H7 (cell line): ENCODE measurements around the gene CPN2. TPM values are rescaled to one million over a fixed set of nuclear protein-coding genes. Genes with fewer than 3 reads are reported as not detected.

ENCODE experiments used
- DNase-seq: peaks from one replicate; pipeline ENCODE4 v3.0.0; 2012
- H3K27me3 ChIP-seq: 2 replicates; pipeline ENCODE4 v1.6.0; 2011; ENCODE audit warnings: mild to moderate bottlenecking, low read length; ENCODE audit not compliant: control insufficient read depth, insufficient read depth
- H3K36me3 ChIP-seq: replicated peaks from 2 replicates; pipeline ENCODE4 v1.5.1; 2011; ENCODE audit warnings: low read length; ENCODE audit not compliant: control insufficient read depth, insufficient read depth
- H3K4me3 ChIP-seq: 2 replicates; pipeline ENCODE4 v1.5.1; 2011; ENCODE audit warnings: low read depth, mild to moderate bottlenecking, control low read depth, low read length, moderate library complexity; ENCODE audit not compliant: insufficient read depth
- total RNA-seq: library from RNA; depleted of rRNA; stranded (reverse); fragments of >200 nt; shearing (Covaris generic); gene quantifications from 2 replicates; pipeline ENCODE4 v1.2.3, GENCODE V29; 2014

Gene CPN2
- total RNA-seq, 1 experiment from 2014 or later, result 0.21 TPM

GRCh38 chr3:194333981-194334320 lies 17.2 kb downstream of the CPN2 start:
- Histone ChIP-seq H3K4me3 (no peak overlapping the region), H3K36me3 (no peaks in the 10 kb centered on the region), H3K27me3 (peaks cover 14% of the 10 kb centered on the region)
- DNase-seq, result no peak

- Histone ChIP-seq H3K36me3 (no peaks in the 10 kb centered on the region), H3K4me3 (peak overlapping the region; percentile 50), H3K27me3 (peaks cover 14% of the 10 kb centered on the region)
- peak; percentile 94 for DNase-seq
Measured at GRCh38 chr3:194333212-194333980, 17.7 kb downstream of the CPN2 start.

GRCh38 chr3:194332858-194333211 lies 18.3 kb downstream of the CPN2 start:
- Histone ChIP-seq H3K4me3 (no peak overlapping the region), H3K27me3 (peaks cover 14% of the 10 kb centered on the region), H3K36me3 (no peaks in the 10 kb centered on the region)
- DNase-seq, result no peak

GRCh38 chr3:194330579-194330978 lies 20.5 kb downstream of the CPN2 start:
- H3K4me3 ChIP-seq, result no peak overlapping the region
- H3K36me3 ChIP-seq, result no peaks in the 10 kb centered on the region
- H3K27me3 ChIP-seq, result peaks cover 14% of the 10 kb centered on the region
- peak; percentile 35 for DNase-seq

DNA sequence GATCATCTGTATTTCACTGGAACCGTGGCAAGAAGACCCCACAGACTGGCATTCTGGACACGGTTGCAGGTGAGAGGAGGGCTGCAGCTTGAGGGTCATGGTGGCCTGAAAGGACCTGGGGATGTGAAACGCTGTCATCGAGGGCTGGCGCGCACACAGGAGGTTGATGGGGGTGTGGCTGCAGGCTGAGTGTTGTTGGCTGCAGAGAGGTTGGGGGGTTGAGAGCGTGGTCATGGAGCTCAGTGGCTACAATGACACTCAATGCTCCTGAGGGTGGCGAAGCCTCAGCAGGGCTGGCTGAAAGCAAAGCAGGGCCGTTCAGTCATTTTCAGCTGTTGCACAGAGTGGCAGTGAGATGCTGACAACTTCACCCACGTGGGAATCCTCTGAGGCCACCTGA lies 21.0 kb downstream of the CPN2 start:
- DNase-seq, result peak; percentile 37
- peaks cover 14% of the 10 kb centered on the region for H3K27me3 ChIP-seq
- no peaks in the 10 kb centered on the region for H3K36me3 ChIP-seq
- no peak overlapping the region for H3K4me3 ChIP-seq

GRCh38 chr3:194329583-194329965 lies 21.6 kb downstream of the CPN2 start:
- Histone ChIP-seq H3K27me3 (peaks cover 14% of the 10 kb centered on the region), H3K36me3 (no peaks in the 10 kb centered on the region), H3K4me3 (no peak overlapping the region)
- peak; percentile 30 for DNase-seq

DNA sequence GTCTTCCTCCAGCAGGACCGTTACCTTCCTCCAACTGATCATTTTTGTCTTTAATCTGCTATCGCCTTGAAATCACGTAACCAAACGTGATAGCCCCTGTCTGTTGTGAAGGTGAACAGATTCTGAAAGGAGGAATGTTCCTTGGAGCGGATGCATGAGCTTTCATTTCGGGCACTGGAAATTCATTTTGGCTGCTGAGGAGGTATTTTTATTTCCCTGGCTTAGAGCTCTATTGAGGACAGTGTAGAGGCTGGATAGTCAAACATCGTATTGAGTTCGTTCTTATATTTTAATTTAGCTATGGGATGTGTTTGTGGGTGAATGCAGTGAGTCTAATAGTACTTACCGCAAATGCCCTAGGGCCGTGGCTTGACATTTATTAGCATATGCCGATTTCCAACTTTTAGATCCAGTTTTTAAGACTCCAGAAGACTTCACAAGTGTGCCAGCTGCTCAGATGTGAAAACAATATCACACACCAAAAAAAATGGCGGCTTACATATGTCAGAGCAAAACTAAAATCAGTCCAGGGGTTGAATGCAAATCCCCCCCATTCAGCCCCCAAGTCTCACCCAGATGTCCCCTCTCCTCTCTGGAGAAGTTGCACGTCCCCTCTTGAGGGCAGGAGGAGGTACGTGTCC lies 22.1 kb downstream of the CPN2 start:
- H3K27me3 ChIP-seq, result peaks cover 14% of the 10 kb centered on the region
- DNase-seq, result peak; percentile 29
- H3K4me3 ChIP-seq, result no peak overlapping the region
- H3K36me3 ChIP-seq, result no peaks in the 10 kb centered on the region

- H3K36me3 ChIP-seq, result no peaks in the 10 kb centered on the region
- peaks cover 9% of the 10 kb centered on the region for H3K27me3 ChIP-seq
- H3K4me3 ChIP-seq, result no peak overlapping the region
- DNase-seq, result peak; percentile 73
Measured at GRCh38 chr3:194328053-194328657, 23.0 kb downstream of the CPN2 start.

- Histone ChIP-seq H3K27me3 (peaks cover 2% of the 10 kb centered on the region), H3K36me3 (no peaks in the 10 kb centered on the region)
- DNase-seq, result no peak
Measured at GRCh38 chr3:194327218-194328052, 23.7 kb downstream of the CPN2 start.

DNA sequence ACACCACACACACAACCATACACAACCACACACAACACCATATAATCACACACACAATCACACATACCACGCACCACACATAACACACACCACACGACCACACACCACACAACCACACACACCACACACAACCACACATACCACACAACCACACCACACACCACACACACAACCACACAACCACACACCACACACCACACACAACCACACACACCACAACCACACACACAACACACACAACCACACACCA lies 24.2 kb downstream of the CPN2 start:
- Histone ChIP-seq H3K27me3 (no peaks in the 10 kb centered on the region), H3K4me3 (no peak overlapping the region), H3K36me3 (no peaks in the 10 kb centered on the region)
- DNase-seq, result no peak

More at GRCh38 chr3:194327218-194328052, 23.7 kb downstream of the CPN2 start:
- no peak overlapping the region for H3K4me3 ChIP-seq

DNA sequence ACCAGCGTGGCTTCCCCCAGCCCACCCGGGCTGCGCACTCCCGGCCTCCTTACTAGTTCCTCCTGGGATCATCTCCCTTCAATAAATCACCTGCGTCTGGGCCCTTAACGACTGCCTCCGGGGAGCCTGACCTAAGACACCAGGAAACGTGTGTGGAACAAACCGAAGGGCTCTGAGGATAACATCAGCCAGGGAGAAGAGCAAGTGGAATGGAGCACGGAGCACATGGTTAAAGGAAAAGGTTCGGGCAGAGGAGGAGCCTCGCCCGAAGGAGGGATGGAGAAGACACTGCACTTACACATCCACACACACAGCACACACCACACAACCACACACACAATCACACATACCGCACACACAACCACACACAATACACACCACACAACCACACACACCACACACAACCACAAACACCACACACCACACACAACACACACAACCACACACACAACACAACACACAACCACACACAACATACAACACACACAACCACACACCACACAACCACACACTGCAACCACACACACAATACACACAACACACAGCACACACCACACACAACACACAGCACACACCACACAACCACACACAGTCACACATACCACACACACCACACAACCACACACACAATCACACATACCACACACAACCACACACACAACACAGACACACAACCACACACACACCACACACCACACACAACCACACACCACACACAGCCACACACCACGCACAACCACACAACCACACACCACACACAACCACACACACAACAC lies 24.7 kb downstream of the CPN2 start:
- H3K36me3 ChIP-seq, result no peaks in the 10 kb centered on the region
- H3K27me3 ChIP-seq, result no peaks in the 10 kb centered on the region
- no peak overlapping the region for H3K4me3 ChIP-seq
- peak; percentile 67 for DNase-seq

- Histone ChIP-seq H3K27me3 (no peaks in the 10 kb centered on the region), H3K4me3 (no peak overlapping the region), H3K36me3 (no peaks in the 10 kb centered on the region)
- peak; percentile 61 for DNase-seq
Measured at GRCh38 chr3:194325424-194326153, 25.5 kb downstream of the CPN2 start.

- Histone ChIP-seq H3K36me3 (no peaks in the 10 kb centered on the region), H3K4me3 (no peak overlapping the region), H3K27me3 (no peaks in the 10 kb centered on the region)
- DNase-seq, result no peak
Measured at GRCh38 chr3:194324823-194325327, 26.3 kb downstream of the CPN2 start.
